Measurements from ENCODE around the gene KIAA0513.

DNA sequence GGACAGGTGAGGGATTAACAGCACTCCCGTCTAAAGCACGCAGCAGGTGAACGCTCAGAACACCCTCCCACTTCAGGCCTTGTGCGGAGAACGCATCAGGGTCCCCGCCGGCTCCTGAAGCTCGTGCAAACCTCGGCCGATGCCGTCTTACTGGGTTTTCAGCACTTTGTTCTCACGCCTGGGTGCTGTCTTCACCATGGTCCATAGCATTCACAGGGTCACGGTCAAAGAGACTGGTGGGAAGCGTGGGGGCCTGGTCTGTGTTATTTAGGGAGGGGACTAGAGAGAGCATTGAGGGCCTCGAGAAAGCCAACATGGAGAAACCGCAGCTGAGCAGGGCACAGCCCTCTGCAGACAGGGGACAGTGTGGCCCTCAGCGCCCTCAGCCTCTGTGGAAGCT, 58.1 kb downstream of the KIAA0513 start:
- no peak for TF ChIP-seq CTCF (IDR thresholded peaks at IDR 0.05 in 8 of 11, conservative IDR thresholded peaks at IDR 0.05 in 3 of 11)
- no peak for TF ChIP-seq POLR2A (IDR thresholded peaks at IDR 0.05)
- TF ChIP-seq POLR2AphosphoS5 (IDR thresholded peaks at IDR 0.05) = peak in 1 of 3 donors; percentile 14

Data from spleen (tissue), 7 donors.